ENCODE data around the gene SERPINA9.
"Not testable (repeated sequence)": the region's sequence is repeated elsewhere in the genome, so short reads cannot be mapped to it uniquely, and the experiment has no call there.

SERPINA9 gene

GRCh38 chr14:94439453-94440057 is 36.4 kb downstream of the SERPINA9 start:
- Histone ChIP-seq H3K9ac (ENCODE audit: low read depth in 1 of 2, low read length in 2 of 2) (no peak overlapping the region), H3K9me3 (ENCODE audit: control insufficient read depth in 2 of 2, low read length in 2 of 2) (no peaks in the 10 kb centered on the region), H3K27ac (ENCODE audit: low read depth in 2 of 2, low read length in 2 of 2) (no peak overlapping the region), H3K4me3 (ENCODE audit: low read length in 2 of 2) (no peak overlapping the region), H3K4me1 (ENCODE audit: control insufficient read depth in 2 of 2, insufficient read depth in 2 of 2, low read length in 2 of 2) (no peaks in the 10 kb centered on the region), H3K27me3 (ENCODE audit: control insufficient read depth in 2 of 2, insufficient read depth in 2 of 2, low read length in 2 of 2) (peaks cover 0 to 3% of the 10 kb centered on the region in 2 donors), H3K36me3 (ENCODE audit: control insufficient read depth in 2 of 2, insufficient read depth in 2 of 2, low read length in 2 of 2) (no peaks in the 10 kb centered on the region)

GRCh38 chr14:94428610-94429009 is 47.4 kb downstream of the SERPINA9 start:
- Histone ChIP-seq H3K4me1 (ENCODE audit: control insufficient read depth in 2 of 2, insufficient read depth in 2 of 2, low read length in 2 of 2) (no peaks in the 10 kb centered on the region), H3K27ac (ENCODE audit: low read depth in 2 of 2, low read length in 2 of 2) (no peak overlapping the region), H3K9me3 (ENCODE audit: control insufficient read depth in 2 of 2, low read length in 2 of 2) (no peaks in the 10 kb centered on the region), H3K36me3 (ENCODE audit: control insufficient read depth in 2 of 2, insufficient read depth in 2 of 2, low read length in 2 of 2) (no peaks in the 10 kb centered on the region), H3K27me3 (ENCODE audit: control insufficient read depth in 2 of 2, insufficient read depth in 2 of 2, low read length in 2 of 2) (peaks cover 0 to 6% of the 10 kb centered on the region in 2 donors), H3K4me3 (ENCODE audit: low read length in 2 of 2) (no peak overlapping the region), H3K9ac (ENCODE audit: low read depth in 1 of 2, low read length in 2 of 2) (no peak overlapping the region)

GRCh38 chr14:94427016-94427613 is 48.9 kb downstream of the SERPINA9 start:
- H3K4me3 ChIP-seq (ENCODE audit: low read length in 2 of 2) = no peak overlapping the region
- no peaks in the 10 kb centered on the region for H3K9me3 ChIP-seq (ENCODE audit: control insufficient read depth in 2 of 2, low read length in 2 of 2)
- H3K27ac ChIP-seq (ENCODE audit: low read depth in 2 of 2, low read length in 2 of 2) = no peak overlapping the region
- no peaks in the 10 kb centered on the region for H3K4me1 ChIP-seq (ENCODE audit: control insufficient read depth in 2 of 2, insufficient read depth in 2 of 2, low read length in 2 of 2)
- no peaks in the 10 kb centered on the region for H3K36me3 ChIP-seq (ENCODE audit: control insufficient read depth in 2 of 2, insufficient read depth in 2 of 2, low read length in 2 of 2)
- no peak overlapping the region for H3K9ac ChIP-seq (ENCODE audit: low read depth in 1 of 2, low read length in 2 of 2)
- peaks cover 0 to 6% of the 10 kb centered on the region in 2 donors for H3K27me3 ChIP-seq (ENCODE audit: control insufficient read depth in 2 of 2, insufficient read depth in 2 of 2, low read length in 2 of 2)

- Histone ChIP-seq H3K36me3 (ENCODE audit: control insufficient read depth in 2 of 2, insufficient read depth in 2 of 2, low read length in 2 of 2) (no peaks in the 10 kb centered on the region), H3K27ac (ENCODE audit: low read depth in 2 of 2, low read length in 2 of 2) (no peak overlapping the region), H3K27me3 (ENCODE audit: control insufficient read depth in 2 of 2, insufficient read depth in 2 of 2, low read length in 2 of 2) (peaks cover 0 to 6% of the 10 kb centered on the region in 2 donors), H3K4me3 (ENCODE audit: low read length in 2 of 2) (no peak overlapping the region), H3K9me3 (ENCODE audit: control insufficient read depth in 2 of 2, low read length in 2 of 2) (no peaks in the 10 kb centered on the region), H3K4me1 (ENCODE audit: control insufficient read depth in 2 of 2, insufficient read depth in 2 of 2, low read length in 2 of 2) (no peaks in the 10 kb centered on the region), H3K9ac (ENCODE audit: low read depth in 1 of 2, low read length in 2 of 2) (no peak overlapping the region)
Observed at GRCh38 chr14:94426526-94426925, 49.5 kb downstream of the SERPINA9 start.

DNA sequence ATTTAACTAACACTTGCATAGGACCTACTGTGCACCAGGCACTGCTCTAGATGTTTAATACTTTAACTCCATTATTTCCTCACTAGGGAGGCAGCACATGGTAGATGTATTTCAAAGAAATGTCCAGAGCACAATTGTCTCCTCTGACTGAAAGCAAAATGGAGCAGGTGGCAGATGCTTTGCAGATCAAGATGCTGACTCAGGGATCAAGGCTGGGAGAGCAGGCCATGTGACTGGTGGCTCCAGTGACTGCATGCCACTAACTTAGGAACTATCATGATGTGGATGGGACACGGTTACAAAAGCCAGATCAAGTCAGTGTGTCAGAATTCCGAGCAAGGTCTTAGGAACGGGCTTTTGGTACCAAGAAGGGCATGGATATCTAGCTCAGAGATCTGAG is 51.6 kb downstream of the SERPINA9 start:
- H3K4me3 ChIP-seq (ENCODE audit: low read length in 2 of 2) = no peak overlapping the region
- no peak overlapping the region for H3K9ac ChIP-seq (ENCODE audit: low read depth in 1 of 2, low read length in 2 of 2)
- no peaks in the 10 kb centered on the region for H3K9me3 ChIP-seq (ENCODE audit: control insufficient read depth in 2 of 2, low read length in 2 of 2)
- H3K4me1 ChIP-seq (ENCODE audit: control insufficient read depth in 2 of 2, insufficient read depth in 2 of 2, low read length in 2 of 2) = no peaks in the 10 kb centered on the region
- no peaks in the 10 kb centered on the region for H3K36me3 ChIP-seq (ENCODE audit: control insufficient read depth in 2 of 2, insufficient read depth in 2 of 2, low read length in 2 of 2)
- H3K27ac ChIP-seq (ENCODE audit: low read depth in 2 of 2, low read length in 2 of 2) = no peak overlapping the region
- peaks cover 4 to 6% of the 10 kb centered on the region in 2 donors for H3K27me3 ChIP-seq (ENCODE audit: control insufficient read depth in 2 of 2, insufficient read depth in 2 of 2, low read length in 2 of 2)

- Histone ChIP-seq H3K9ac (ENCODE audit: low read depth in 1 of 2, low read length in 2 of 2) (no peak overlapping the region), H3K27ac (ENCODE audit: low read depth in 2 of 2, low read length in 2 of 2) (no peak overlapping the region), H3K9me3 (ENCODE audit: control insufficient read depth in 2 of 2, low read length in 2 of 2) (no peaks in the 10 kb centered on the region), H3K36me3 (ENCODE audit: control insufficient read depth in 2 of 2, insufficient read depth in 2 of 2, low read length in 2 of 2) (no peaks in the 10 kb centered on the region), H3K4me1 (ENCODE audit: control insufficient read depth in 2 of 2, insufficient read depth in 2 of 2, low read length in 2 of 2) (no peaks in the 10 kb centered on the region), H3K27me3 (ENCODE audit: control insufficient read depth in 2 of 2, insufficient read depth in 2 of 2, low read length in 2 of 2) (peaks cover 4 to 6% of the 10 kb centered on the region in 2 donors), H3K4me3 (ENCODE audit: low read length in 2 of 2) (no peak overlapping the region)
Observed at GRCh38 chr14:94423453-94424056, 52.4 kb downstream of the SERPINA9 start.

GRCh38 chr14:94421316-94421715 is 54.7 kb downstream of the SERPINA9 start:
- H3K4me3 ChIP-seq (ENCODE audit: low read length in 2 of 2) = no peak overlapping the region

GRCh38 chr14:94417497-94418205 is 58.3 kb downstream of the SERPINA9 start:
- not testable (repeated sequence) for H3K36me3 ChIP-seq (ENCODE audit: control insufficient read depth in 2 of 2, insufficient read depth in 2 of 2, low read length in 2 of 2); H3K9ac ChIP-seq (ENCODE audit: low read depth in 1 of 2, low read length in 2 of 2); H3K4me3 ChIP-seq (ENCODE audit: low read length in 2 of 2); H3K27ac ChIP-seq (ENCODE audit: low read depth in 2 of 2, low read length in 2 of 2); H3K27me3 ChIP-seq (ENCODE audit: control insufficient read depth in 2 of 2, insufficient read depth in 2 of 2, low read length in 2 of 2); H3K9me3 ChIP-seq (ENCODE audit: control insufficient read depth in 2 of 2, low read length in 2 of 2); H3K4me1 ChIP-seq (ENCODE audit: control insufficient read depth in 2 of 2, insufficient read depth in 2 of 2, low read length in 2 of 2)

More at GRCh38 chr14:94421316-94421715, 54.7 kb downstream of the SERPINA9 start:
- Histone ChIP-seq H3K9ac (ENCODE audit: low read depth in 1 of 2, low read length in 2 of 2) (no peak overlapping the region), H3K27me3 (ENCODE audit: control insufficient read depth in 2 of 2, insufficient read depth in 2 of 2, low read length in 2 of 2) (peaks cover 4 to 6% of the 10 kb centered on the region in 2 donors), H3K36me3 (ENCODE audit: control insufficient read depth in 2 of 2, insufficient read depth in 2 of 2, low read length in 2 of 2) (no peaks in the 10 kb centered on the region), H3K4me1 (ENCODE audit: control insufficient read depth in 2 of 2, insufficient read depth in 2 of 2, low read length in 2 of 2) (no peaks in the 10 kb centered on the region), H3K27ac (ENCODE audit: low read depth in 2 of 2, low read length in 2 of 2) (no peak overlapping the region), H3K9me3 (ENCODE audit: control insufficient read depth in 2 of 2, low read length in 2 of 2) (no peaks in the 10 kb centered on the region)
